ENCODE data around the gene EEF2K. TPM values are rescaled to one million over a fixed set of nuclear protein-coding genes. Genes with fewer than 3 reads are reported as not detected.

Gene EEF2K
- total RNA-seq, 4 donors from 2014 or later: 10.6 to 26.9 (median 16.2) TPM

GRCh38 chr16:22183901-22184614, 22.0 kb upstream of the EEF2K start:
- TF ChIP-seq POLR2A (IDR thresholded peaks at IDR 0.05) (no peak), CTCF (IDR thresholded peaks at IDR 0.05) (no peak)
- peaks cover 4 to 11% (median 7%) of the 10 kb centered on the region in 3 donors for H3K4me1 ChIP-seq
- no peak for DNase-seq
- no peaks in the 10 kb centered on the region for H3K9me3 ChIP-seq
- no peak overlapping the region for H3K4me3 ChIP-seq
- intact Hi-C loops (cut with DNase I): loop anchor here (10.0 kb wide), 1 partner anchor 189 kb away; no protein-coding TSS in a partner anchor
- WGBS, 2 donors: 64 to 88% methylated on average over 6 of the region's 11 CpGs
- no peaks in the 10 kb centered on the region for H3K36me3 ChIP-seq
- no peaks in the 10 kb centered on the region for H3K27me3 ChIP-seq
- no peak overlapping the region for H3K27ac ChIP-seq

GRCh38 chr16:22184615-22184968, 21.5 kb upstream of the EEF2K start:
- no peak overlapping the region for H3K27ac ChIP-seq
- H3K9me3 ChIP-seq: no peaks in the 10 kb centered on the region
- no peak for TF ChIP-seq POLR2A (IDR thresholded peaks at IDR 0.05)
- TF ChIP-seq CTCF (IDR thresholded peaks at IDR 0.05): no peak
- H3K4me3 ChIP-seq: no peak overlapping the region
- 88 to 95% methylated on average over 6 of the region's 6 CpGs for WGBS, 2 donors
- no peaks in the 10 kb centered on the region for H3K36me3 ChIP-seq
- H3K27me3 ChIP-seq: no peaks in the 10 kb centered on the region
- DNase-seq: no peak
- intact Hi-C loops (cut with DNase I): loop anchor here (10.0 kb wide), 1 partner anchor 190 kb away; no protein-coding TSS in a partner anchor
- peaks cover 10 to 17% (median 12%) of the 10 kb centered on the region in 3 donors for H3K4me1 ChIP-seq

GRCh38 chr16:22186517-22186916, 19.6 kb upstream of the EEF2K start:
- intact Hi-C loops (cut with DNase I): loop anchor here (5.0 to 10.0 kb wide), 2 partner anchors 192 to 239 kb away; no protein-coding TSS in a partner anchor
- no peak overlapping the region for H3K27ac ChIP-seq
- TF ChIP-seq POLR2A (IDR thresholded peaks at IDR 0.05) (no peak), CTCF (IDR thresholded peaks at IDR 0.05) (no peak)
- DNase-seq: no peak
- H3K9me3 ChIP-seq: no peaks in the 10 kb centered on the region
- no peak overlapping the region for H3K4me3 ChIP-seq
- 78 to 86% methylated on average over 3 of the region's 3 CpGs for WGBS, 2 donors
- no peaks in the 10 kb centered on the region for H3K36me3 ChIP-seq
- H3K27me3 ChIP-seq: no peaks in the 10 kb centered on the region
- H3K4me1 ChIP-seq: peaks cover 13 to 24% (median 15%) of the 10 kb centered on the region in 3 donors

GRCh38 chr16:22188267-22188594, 17.8 kb upstream of the EEF2K start:
- H3K36me3 ChIP-seq: no peaks in the 10 kb centered on the region
- H3K4me1 ChIP-seq: peaks cover 19 to 41% (median 28%) of the 10 kb centered on the region in 3 donors
- TF ChIP-seq CTCF (IDR thresholded peaks at IDR 0.05) (no peak), POLR2A (IDR thresholded peaks at IDR 0.05) (no peak)
- H3K4me3 ChIP-seq: no peak overlapping the region
- WGBS, 2 donors: 49 to 69% methylated on average over 2 of the region's 2 CpGs
- intact Hi-C loops (cut with DNase I): loop anchor here (5.0 to 10.0 kb wide), 2 partner anchors 193 to 241 kb away; no protein-coding TSS in a partner anchor
- no peaks in the 10 kb centered on the region for H3K9me3 ChIP-seq
- H3K27ac ChIP-seq: peak overlapping the region in 3 of 4 donors; percentile 96 to 99 (median 99)
- H3K27me3 ChIP-seq: no peaks in the 10 kb centered on the region
- no peak for DNase-seq

GRCh38 chr16:22188595-22189442, 17.3 kb upstream of the EEF2K start:
- intact Hi-C loops (cut with DNase I): loop anchor here (5.0 to 10.0 kb wide), 2 partner anchors 194 to 242 kb away; no protein-coding TSS in a partner anchor
- no peak for DNase-seq
- Histone ChIP-seq H3K9me3 (no peaks in the 10 kb centered on the region), H3K4me3 (peak overlapping the region in 2 of 4 donors; percentile 73 to 76), H3K27ac (peak overlapping the region; percentile 96 to 99 (median 98)), H3K4me1 (peaks cover 19 to 46% (median 28%) of the 10 kb centered on the region in 3 donors), H3K27me3 (no peaks in the 10 kb centered on the region), H3K36me3 (no peaks in the 10 kb centered on the region)
- WGBS, 2 donors: 18 to 23% methylated on average over 5 to 8 of the region's 8 CpGs
- TF ChIP-seq POLR2A (IDR thresholded peaks at IDR 0.05) (no peak), CTCF (IDR thresholded peaks at IDR 0.05) (peak; percentile 75 to 86 (median 80))
